GM15510 (cell line): ENCODE results near the gene ZBTB43.

Source experiments
- POLR2A ChIP-seq: IDR thresholded peaks from 3 replicates; pipeline ENCODE4 v1.6.1; 2011; ENCODE audit warnings: borderline replicate concordance; ENCODE audit not compliant: insufficient read length; ENCODE audit errors: extremely low read depth

Gene ZBTB43

DNA sequence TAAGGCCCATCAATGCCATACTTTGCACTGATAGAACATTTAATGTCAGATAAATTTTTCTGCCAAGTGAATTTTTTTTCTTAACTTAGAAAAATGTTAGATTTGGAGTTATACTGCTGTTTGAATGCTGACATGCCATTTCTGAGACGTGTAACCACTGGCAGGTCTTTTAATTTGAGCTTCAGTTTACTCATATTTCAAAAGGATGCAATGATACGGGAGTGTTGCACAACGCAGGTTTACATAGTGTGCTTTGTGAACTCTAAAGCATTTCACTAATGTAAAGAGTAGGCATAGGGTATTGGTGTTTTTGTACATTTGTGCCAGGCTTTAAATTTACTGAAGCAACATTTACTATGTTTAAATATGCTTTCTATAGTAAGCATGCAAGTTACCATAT lies 4.2 kb downstream of the ZBTB43 start:
- no peak for TF ChIP-seq POLR2A

DNA sequence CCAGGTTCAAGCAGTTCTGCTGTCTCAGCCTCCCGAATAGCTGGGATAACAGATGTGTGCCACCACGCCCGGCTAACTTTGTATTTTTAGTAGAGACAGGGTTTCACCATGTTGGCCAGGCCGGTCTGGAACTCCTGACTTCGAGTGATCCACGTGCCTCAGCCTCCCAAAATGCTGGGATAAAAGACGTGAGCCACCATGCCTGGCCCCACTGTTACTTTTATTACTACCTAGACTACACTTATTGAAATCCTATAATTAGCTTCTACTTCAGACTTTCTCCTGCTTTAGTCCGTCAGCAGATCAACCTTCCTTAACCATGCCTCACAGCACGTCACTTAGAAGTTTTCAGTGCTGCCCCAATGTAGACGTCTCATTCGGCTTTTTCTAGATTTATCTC lies 8.2 kb downstream of the ZBTB43 start:
- TF ChIP-seq POLR2A: no peak

DNA sequence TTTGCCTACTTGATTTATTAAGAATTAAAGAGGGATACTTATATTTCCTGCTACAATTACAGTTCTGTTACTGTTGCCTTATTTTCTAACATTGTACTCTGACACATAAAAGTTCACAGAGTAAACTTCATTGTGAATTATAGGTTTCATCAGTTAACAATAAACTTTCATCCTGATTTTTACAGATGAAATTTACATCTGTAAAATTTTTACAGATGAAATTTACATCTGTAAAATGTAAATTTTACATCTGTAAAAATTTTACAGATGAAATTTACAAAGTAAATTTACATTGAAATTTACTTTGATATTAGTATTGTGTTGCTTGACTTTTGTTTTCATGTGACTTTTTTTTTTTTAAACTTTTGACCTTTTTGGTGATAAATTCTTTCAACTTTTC lies 9.3 kb downstream of the ZBTB43 start:
- no peak for TF ChIP-seq POLR2A

DNA sequence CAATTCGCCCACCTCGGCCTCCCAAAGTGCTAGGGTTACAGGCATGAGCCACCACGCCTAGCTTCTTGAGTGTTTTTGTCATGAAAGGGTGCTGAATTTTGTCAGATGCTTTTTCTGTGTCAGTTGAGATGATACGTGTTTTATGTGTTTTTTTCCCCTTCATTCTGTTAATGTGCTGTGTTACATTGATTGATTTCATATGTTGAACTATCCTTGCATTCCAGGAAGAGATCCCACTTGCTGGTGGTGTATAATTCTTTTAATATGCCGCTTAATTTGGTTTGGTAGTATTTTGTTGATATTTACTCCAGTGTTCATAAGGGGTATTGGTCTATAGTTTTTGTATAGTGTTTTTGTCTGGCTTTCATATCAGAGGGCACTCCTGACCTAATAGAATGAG lies 13.6 kb downstream of the ZBTB43 start:
- no peak for TF ChIP-seq POLR2A

DNA sequence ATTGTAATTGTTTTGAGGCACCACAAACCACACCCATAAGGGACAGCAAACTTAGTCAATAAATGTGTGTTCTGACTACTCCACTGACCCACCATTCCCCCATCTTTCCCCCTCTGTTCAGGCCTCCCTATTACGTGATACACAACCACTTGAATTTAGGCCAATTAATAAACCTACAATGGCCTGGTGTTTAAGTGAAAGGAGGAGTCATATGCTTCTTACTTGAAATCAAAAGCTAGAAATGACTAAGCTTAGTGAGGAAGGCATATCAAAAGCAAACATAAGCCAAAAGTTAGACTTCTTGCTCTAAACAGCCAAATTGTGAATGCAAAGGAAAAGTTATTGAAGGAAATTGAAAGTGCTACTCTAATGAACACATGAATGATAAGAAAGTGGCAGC lies 14.6 kb downstream of the ZBTB43 start:
- no peak for TF ChIP-seq POLR2A

DNA sequence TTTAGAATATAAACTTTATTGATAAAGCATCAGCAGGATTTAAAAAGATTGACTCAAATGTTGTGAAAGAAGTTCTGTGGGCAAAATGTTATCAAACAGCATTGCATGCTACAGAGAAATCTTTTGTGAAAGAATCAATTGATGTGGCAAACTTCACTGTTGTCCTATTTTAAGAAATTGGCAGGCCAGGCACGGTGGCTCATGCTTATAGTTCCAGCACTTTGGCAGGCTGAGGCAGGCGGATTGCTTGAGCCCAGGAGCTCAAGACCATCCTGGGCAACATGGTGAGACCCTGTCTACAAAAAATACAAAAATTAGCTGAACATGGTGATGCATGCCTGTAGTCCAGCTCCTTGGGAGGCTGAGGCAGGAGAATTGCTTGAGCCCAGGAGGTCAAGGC lies 17.4 kb downstream of the ZBTB43 start:
- no peak for TF ChIP-seq POLR2A

DNA sequence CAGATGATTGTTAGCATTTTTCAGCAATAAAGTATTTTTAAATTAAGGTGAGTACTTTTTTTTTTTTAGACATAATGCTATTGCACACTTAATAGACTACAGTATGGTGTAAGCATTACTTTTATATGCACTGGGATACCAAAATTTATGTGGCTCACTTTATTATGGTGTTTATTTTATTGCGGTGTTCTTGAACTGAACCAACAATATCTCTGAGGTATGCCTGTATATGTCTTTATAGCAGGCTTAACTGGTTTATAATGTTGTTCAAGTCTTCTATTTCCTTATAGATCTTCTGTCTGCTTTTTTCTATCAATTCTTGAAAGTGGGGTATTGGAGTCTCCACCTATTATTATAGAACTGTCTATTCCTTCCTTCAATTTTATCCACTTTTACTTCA lies 18.0 kb downstream of the ZBTB43 start:
- no peak for TF ChIP-seq POLR2A

DNA sequence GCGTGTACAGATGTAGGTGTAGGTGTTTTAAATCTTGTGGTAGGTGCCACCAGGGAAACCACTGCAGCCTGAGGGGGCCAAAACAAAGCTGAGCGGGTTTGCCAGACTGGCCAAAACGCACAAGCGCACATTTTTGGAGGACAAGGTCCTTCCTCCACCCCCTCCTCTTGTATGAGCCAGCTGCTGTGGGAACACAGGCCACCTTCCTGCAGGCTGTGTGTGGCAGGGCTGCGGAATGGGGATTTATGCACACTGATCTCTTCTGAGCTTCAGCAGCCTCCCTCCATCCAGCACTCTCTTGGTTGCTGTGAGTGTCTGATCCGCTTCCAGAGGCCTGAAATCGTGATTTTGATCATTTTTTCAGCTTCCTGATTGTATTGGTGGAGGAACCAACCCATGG lies 22.4 kb downstream of the ZBTB43 start:
- TF ChIP-seq POLR2A: no peak

DNA sequence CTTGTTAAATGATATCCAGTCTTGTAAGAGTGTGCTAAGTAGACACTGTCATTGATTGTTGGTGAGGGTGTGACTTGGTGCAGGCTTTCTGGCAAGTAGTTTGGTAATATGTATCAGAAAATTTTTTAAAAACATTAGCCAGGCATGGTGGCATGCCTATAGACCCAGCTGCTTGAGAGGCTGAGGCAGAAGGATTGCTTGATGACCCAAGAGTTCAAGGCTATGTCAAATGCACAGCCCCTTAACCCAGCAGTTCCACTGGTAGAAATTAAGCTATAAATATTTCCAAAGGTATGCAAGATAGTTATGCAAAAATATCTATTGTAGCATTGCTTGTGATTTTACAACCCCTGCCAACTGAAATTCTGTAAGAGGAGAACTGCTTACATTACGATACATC lies 24.2 kb downstream of the ZBTB43 start:
- no peak for TF ChIP-seq POLR2A

DNA sequence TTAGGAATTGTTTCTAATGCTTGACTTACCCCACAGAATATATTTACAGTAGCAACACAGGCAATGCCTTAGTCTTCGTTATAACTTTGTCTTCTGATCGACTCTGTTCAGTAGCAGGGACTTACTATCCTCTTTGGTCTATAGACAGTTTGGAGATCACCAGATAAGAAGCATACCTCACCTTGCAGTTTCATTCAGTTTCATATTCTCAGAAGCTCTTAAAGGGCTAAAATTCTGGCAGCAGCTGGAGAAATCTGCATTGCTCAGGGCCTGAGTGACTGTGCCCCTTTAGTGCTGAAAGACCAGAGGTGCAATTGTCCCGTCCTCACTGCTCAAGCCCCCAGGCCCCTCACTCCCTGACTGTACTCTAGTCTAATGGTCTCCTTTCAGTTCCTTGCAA lies 26.0 kb downstream of the ZBTB43 start:
- TF ChIP-seq POLR2A: no peak

DNA sequence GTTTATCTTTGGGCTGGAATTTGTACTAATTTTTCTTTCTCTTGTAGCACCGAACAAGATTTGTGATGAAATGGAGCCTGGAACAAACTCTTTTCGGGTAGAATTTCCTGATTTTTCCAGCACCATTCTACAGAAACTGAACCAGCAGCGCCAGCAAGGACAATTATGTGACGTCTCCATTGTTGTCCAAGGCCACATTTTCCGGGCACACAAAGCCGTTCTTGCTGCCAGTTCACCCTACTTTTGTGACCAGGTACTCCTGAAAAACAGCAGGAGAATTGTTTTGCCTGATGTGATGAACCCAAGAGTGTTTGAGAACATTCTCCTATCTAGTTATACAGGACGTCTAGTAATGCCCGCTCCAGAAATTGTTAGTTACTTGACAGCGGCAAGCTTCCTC lies 27.6 kb downstream of the ZBTB43 start:
- TF ChIP-seq POLR2A: no peak

DNA sequence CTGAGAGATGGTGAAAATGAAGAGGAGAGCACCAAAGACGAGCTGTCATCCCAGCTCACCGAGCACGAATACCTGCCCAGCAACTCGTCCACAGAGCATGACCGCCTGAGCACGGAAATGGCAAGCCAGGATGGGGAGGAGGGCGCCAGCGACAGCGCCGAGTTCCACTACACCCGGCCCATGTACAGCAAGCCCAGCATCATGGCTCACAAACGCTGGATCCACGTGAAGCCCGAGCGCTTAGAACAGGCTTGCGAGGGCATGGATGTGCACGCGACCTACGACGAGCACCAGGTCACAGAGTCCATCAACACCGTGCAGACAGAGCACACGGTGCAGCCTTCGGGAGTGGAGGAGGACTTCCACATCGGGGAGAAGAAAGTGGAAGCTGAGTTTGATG lies 28.2 kb downstream of the ZBTB43 start:
- TF ChIP-seq POLR2A: no peak

DNA sequence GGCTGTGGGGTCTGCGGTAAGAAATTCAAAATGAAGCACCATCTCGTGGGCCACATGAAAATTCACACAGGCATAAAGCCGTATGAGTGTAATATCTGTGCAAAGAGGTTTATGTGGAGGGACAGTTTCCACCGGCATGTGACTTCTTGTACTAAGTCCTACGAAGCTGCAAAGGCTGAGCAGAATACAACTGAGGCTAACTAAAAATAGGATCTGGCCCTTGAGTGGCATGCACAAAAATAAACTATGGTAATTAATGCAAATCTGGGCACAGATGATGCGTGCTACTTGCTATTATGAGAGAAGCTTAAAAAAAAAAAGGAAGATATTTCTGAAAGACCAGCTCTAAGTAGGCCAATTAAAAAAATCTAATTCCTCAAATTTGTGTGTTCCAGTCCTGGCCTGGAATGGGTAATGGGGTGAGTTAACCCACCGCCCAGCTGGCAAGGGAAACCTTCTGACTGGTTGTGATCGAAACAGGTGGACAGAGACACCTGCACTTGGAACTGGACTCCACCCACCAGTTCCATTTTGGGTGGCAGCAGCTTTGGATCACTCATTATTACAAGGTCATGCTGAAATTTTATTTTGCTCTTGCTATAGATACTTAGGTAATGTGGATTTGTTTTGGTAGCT lies 29.0 kb downstream of the ZBTB43 start:
- TF ChIP-seq POLR2A: no peak

DNA sequence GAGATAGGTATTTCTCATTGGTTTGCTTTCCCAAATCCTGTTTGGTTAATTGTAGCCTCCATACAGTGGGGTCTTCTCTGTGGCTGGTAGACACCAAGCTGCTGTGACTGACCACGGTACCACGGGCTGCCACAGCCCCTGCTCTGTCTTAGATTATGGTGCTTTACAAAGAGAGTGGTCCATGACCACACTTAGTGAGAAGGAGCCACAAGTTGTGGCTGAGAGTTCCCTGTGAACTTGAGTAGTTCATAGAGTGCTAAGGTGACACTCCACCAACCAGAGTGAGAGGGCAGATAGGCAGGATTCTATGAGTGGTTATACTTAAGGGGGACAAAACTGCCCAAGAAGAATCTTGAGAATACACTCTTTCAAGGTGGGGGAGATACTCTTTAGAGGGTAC lies 29.8 kb downstream of the ZBTB43 start:
- no peak for TF ChIP-seq POLR2A

DNA sequence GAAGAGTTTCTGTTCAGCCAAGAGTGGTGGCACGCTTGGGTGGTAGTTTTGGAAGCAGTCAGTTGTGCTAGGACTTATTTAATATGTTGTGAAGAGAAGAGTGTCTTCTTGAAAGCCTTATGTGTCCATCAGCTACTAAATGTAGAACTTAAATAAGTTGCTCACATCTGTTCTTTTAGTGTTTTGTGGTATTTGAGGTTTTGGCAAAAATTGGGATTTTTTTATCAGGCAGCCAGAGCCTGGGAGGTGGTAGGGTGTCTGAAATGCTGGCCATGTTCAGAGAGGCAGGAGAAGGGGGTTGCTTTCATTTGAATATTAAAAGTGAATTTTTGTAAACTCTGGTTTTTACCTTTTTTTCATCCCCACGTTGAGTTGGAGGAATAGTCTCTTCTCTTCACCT lies 31.4 kb downstream of the ZBTB43 start:
- TF ChIP-seq POLR2A: no peak

DNA sequence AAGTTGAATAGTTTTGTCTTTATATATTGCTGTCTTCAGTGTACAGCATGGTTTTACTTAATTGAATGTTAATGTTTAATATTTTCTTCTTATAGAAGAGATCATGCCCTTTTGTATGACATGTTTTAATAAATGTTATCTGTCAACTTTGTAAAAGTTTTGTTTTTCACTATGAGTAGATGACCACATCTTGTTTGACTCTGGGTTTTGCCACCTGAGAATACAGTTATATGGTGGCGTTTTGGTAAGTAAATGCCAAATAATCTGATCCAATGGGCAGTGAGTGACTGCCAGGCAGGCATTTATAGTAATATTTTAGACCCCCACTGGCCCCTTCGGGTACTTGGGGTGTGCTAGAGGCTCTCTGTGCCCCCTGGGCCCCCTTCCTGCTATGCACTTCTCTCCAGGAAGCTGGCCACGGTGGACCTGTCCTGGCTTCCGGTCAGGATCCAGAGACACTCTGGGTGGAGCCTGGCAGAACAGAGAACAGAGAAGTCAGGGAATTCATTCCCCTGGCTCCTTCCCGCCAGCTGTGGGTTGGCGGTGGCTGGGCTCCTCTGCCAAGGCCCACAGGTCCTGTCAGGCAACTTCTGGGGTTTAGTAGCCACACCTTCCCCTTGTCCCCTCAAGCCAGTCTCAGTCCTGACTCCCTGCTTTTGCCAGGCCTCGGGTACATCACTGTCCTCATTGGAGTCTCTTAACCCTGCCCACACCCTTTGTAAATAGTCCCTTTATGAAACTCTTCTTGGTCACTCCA lies 33.4 kb downstream of the ZBTB43 start:
- no peak for TF ChIP-seq POLR2A

DNA sequence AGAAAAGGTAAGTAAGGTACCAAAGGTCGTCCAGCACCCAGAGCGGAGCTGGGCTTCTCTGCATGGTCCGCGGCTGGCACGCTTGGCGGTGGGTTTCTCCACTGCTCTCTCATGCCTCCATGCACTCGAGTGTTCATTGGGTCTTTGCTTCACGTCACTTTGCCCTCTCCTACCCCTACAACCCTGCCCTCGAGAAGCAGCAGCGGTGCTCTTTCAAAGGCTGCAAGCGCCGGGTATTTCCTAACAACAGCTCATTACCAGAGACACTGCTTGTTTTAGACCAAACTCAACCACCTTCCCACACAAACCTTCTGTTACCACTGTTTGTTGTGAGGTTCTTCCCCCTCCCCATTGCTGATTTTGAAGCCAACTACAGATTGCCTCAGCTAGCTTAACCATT lies 34.1 kb downstream of the ZBTB43 start:
- no peak for TF ChIP-seq POLR2A

DNA sequence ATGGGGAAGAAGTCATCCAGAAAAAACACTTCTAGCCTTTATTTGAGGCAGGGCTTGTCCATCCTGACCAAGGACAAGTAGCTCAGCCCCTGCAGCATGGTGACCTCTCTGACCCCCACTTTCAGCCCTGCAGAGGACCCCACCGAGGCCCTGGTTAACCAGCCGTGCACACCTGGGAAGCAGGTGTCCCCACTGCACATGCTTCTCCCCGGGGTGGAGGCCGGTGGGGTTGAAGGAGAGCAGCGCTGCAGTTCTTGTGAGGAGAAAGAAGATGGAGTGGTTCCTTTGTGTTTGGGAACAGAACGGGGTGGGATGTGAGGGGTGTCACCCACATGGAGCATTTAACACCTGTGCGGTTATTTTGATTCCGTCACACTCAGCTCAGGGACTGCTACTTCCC lies 34.5 kb downstream of the ZBTB43 start:
- TF ChIP-seq POLR2A: no peak
